ENCODE measurements around the gene CDKN2B-AS1.

- TF ChIP-seq, protein P1, sequence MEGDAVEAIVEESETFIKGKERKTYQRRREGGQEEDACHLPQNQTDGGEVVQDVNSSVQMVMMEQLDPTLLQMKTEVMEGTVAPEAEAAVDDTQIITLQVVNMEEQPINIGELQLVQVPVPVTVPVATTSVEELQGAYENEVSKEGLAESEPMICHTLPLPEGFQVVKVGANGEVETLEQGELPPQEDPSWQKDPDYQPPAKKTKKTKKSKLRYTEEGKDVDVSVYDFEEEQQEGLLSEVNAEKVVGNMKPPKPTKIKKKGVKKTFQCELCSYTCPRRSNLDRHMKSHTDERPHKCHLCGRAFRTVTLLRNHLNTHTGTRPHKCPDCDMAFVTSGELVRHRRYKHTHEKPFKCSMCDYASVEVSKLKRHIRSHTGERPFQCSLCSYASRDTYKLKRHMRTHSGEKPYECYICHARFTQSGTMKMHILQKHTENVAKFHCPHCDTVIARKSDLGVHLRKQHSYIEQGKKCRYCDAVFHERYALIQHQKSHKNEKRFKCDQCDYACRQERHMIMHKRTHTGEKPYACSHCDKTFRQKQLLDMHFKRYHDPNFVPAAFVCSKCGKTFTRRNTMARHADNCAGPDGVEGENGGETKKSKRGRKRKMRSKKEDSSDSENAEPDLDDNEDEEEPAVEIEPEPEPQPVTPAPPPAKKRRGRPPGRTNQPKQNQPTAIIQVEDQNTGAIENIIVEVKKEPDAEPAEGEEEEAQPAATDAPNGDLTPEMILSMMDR (IDR thresholded peaks at IDR 0.05; ENCODE audit: low read depth, low read length): no peak
- TF ChIP-seq EZH2phosphoT487 (IDR thresholded peaks at IDR 0.05; ENCODE audit: low read depth): no peak
These were observed 2.3 kb downstream of the CDKN2B-AS1 start for GRCh38 chr9:21996858-21997257.
